KMS-11 (cell line): ENCODE measurements around the gene CYB5RL.

Experiments used
- H2AFZ ChIP-seq: fragments of 200-600 bp; sonication (generic); 2 replicates; pipeline ENCODE4 v1.6.1; 2016; ENCODE audit warnings: antibody characterized with exemption, mixed run types, low read depth
- H3K27ac ChIP-seq: fragments of 200-600 bp; sonication (generic); 2 replicates; pipeline ENCODE4 v1.6.1; 2016; ENCODE audit warnings: mild to moderate bottlenecking, mixed run types
- H3K27me3 ChIP-seq: fragments of 200-600 bp; sonication (generic); 2 replicates; pipeline ENCODE4 v1.6.1; 2017; ENCODE audit warnings: mild to moderate bottlenecking, low read depth, mixed run types, moderate library complexity; ENCODE audit not compliant: insufficient read depth
- H3K36me3 ChIP-seq: fragments of 200-600 bp; sonication (generic); 2 replicates; pipeline ENCODE4 v1.6.1; 2017; ENCODE audit warnings: mild to moderate bottlenecking, mixed run types; ENCODE audit not compliant: insufficient read depth
- H3K4me1 ChIP-seq: fragments of 200-600 bp; sonication (generic); 2 replicates; pipeline ENCODE4 v1.6.1; 2016; ENCODE audit warnings: mild to moderate bottlenecking, low read depth, mixed run types; ENCODE audit not compliant: poor library complexity, severe bottlenecking
- H3K4me2 ChIP-seq: fragments of 200-600 bp; sonication (generic); 2 replicates; pipeline ENCODE4 v1.7.0; 2016; ENCODE audit warnings: mild to moderate bottlenecking, mixed run types
- H3K4me3 ChIP-seq: fragments of 200-600 bp; sonication (generic); IDR thresholded peaks from 2 replicates; pipeline ENCODE4 v1.6.1; 2017; ENCODE audit warnings: low read depth, low read length, mixed read lengths; ENCODE audit not compliant: insufficient read depth
- H3K79me2 ChIP-seq: fragments of 200-600 bp; sonication (generic); 2 replicates; pipeline ENCODE4 v1.6.1; 2016; ENCODE audit warnings: low read depth, mixed run types; ENCODE audit not compliant: insufficient read depth
- H3K9ac ChIP-seq: fragments of 200-600 bp; sonication (generic); 2 replicates; pipeline ENCODE4 v1.6.1; 2016; ENCODE audit warnings: mild to moderate bottlenecking, mixed run types
- H4K20me1 ChIP-seq: fragments of 200-600 bp; sonication (generic); 2 replicates; pipeline ENCODE4 v1.6.1; 2016; ENCODE audit warnings: mild to moderate bottlenecking, mixed run types; ENCODE audit not compliant: insufficient read depth
- TF ChIP-seq, protein P1 (sequence below): fragments of 200-600 bp; sonication (generic); conservative IDR thresholded peaks from 2 replicates; pipeline ENCODE4 v1.6.1; 2017; ENCODE audit warnings: low read depth, mild to moderate bottlenecking, antibody characterized with exemption, low read length, moderate library complexity, mixed read lengths

Gene CYB5RL

DNA sequence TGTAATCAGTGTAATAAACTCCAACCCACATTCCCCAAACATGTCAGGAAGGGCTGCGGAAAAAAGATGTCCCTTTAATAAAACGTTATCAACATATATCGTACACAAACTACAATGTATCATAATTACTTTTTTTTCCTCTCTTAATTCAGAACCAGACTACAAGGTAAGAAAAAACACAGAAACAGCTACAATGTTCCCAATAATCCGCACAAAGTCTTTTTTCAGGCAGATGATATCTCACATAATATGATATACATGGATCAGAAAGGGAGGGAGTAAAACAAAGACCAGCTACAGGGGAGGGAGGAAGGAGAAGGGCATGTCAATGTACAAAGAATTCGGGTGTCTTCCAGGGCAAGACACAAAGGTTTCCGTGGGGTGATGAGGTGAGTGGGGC is 25.5 kb upstream of the CYB5RL start:
- Histone ChIP-seq H3K4me3 (no peak overlapping the region), H3K9ac (no peak overlapping the region), H3K27me3 (no peaks in the 10 kb centered on the region), H3K4me2 (no peak overlapping the region), H3K4me1 (no peaks in the 10 kb centered on the region), H2AFZ (no peak overlapping the region), H4K20me1 (no peaks in the 10 kb centered on the region), H3K27ac (no peak overlapping the region), H3K79me2 (no peaks in the 10 kb centered on the region), H3K36me3 (no peaks in the 10 kb centered on the region)
- TF ChIP-seq, protein P1, sequence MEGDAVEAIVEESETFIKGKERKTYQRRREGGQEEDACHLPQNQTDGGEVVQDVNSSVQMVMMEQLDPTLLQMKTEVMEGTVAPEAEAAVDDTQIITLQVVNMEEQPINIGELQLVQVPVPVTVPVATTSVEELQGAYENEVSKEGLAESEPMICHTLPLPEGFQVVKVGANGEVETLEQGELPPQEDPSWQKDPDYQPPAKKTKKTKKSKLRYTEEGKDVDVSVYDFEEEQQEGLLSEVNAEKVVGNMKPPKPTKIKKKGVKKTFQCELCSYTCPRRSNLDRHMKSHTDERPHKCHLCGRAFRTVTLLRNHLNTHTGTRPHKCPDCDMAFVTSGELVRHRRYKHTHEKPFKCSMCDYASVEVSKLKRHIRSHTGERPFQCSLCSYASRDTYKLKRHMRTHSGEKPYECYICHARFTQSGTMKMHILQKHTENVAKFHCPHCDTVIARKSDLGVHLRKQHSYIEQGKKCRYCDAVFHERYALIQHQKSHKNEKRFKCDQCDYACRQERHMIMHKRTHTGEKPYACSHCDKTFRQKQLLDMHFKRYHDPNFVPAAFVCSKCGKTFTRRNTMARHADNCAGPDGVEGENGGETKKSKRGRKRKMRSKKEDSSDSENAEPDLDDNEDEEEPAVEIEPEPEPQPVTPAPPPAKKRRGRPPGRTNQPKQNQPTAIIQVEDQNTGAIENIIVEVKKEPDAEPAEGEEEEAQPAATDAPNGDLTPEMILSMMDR = no peak

DNA sequence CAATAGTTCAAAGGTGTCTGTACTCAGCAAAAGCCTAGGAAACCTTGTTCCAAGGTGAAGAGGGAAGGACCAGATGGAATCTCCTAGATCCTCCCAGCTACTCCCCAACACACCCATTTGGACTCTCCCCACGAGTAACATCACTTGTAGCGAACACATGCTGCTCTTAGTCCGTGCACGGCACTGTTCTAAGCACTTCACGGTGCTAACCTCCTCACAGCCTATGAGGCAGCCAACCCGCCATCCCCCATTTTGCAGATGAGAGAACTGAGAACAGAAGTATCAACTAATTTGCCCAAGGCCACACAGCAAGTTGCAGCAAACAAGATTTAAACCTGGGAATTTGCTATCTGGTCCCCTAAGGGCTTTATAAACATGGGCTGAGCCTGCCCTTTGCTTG is 24.4 kb upstream of the CYB5RL start:
- Histone ChIP-seq H3K27ac (no peak overlapping the region), H3K36me3 (no peaks in the 10 kb centered on the region)

DNA sequence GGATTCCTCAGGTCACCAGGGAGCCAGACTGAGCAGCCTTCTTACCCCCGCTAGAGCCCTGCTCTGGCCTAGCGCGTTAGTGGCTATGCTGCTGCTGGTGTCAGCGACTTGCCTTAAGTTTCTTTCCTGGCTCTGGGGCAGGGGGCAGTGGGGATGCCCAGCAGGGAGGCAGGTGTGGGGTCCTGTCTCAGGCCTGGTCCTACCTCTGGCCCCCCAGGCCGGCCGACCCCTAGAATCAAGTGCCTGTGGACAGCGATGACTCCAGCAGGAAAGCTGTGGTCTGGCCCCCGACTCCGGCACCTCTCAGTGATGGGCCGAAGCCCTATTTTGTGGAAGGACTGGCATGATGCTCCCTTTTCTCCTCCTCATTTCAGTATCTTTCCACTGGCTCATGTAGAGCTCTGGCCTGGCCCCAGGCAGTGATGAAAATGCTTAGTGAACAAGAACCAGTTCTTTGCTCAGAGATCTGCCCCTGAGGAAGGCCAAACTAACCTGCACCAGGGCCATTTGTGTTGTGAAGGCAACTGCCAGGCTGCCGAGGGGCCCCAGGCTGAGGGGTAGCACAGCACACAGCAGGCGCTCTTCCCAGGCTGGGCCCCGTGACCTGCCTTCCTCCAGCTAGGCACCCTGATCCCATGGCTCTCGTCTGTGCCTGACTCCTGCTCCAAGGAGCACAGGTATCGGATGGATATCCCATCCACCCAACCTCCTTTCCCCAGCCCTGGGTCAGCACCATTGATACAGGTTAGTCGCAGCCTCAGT is 23.8 kb upstream of the CYB5RL start:
- H3K36me3 ChIP-seq = no peaks in the 10 kb centered on the region
- no peaks in the 10 kb centered on the region for H3K4me1 ChIP-seq
- H3K79me2 ChIP-seq = no peaks in the 10 kb centered on the region

More for the DNA sequence above, 24.4 kb upstream of the CYB5RL start:
- Histone ChIP-seq H3K4me3 (no peak overlapping the region), H2AFZ (no peak overlapping the region), H3K9ac (no peak overlapping the region), H3K27me3 (no peaks in the 10 kb centered on the region), H3K4me1 (no peaks in the 10 kb centered on the region), H3K4me2 (no peak overlapping the region), H3K79me2 (no peaks in the 10 kb centered on the region), H4K20me1 (no peaks in the 10 kb centered on the region)
- TF ChIP-seq, protein P1 = no peak

DNA sequence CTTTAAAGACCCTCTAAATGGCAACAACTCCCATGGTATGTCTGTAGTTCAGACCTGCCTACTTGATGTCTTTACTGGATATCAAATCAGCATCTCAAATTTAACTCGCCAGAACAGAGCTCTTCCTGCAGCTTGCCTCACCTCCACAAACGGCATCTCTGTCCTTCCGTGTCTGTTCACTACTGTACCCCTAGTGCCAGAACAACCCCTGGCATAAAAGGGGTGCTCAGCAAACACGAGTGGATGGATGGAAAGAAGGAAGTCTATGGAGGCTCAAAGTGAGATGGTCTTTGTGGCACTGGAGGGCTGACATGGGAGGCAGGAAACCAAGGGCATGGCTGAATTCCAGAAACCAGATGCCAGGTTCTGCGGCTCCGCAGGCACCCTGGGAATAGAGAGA is 22.9 kb upstream of the CYB5RL start:
- H3K9ac ChIP-seq = no peak overlapping the region
- no peaks in the 10 kb centered on the region for H3K27me3 ChIP-seq
- H3K27ac ChIP-seq = no peak overlapping the region
- no peak overlapping the region for H3K4me2 ChIP-seq
- H2AFZ ChIP-seq = no peak overlapping the region
- H3K4me3 ChIP-seq = no peak overlapping the region
- no peaks in the 10 kb centered on the region for H3K79me2 ChIP-seq
- TF ChIP-seq, protein P1 = no peak
- H4K20me1 ChIP-seq = no peaks in the 10 kb centered on the region
- H3K36me3 ChIP-seq = no peaks in the 10 kb centered on the region
- no peaks in the 10 kb centered on the region for H3K4me1 ChIP-seq

More for the DNA sequence above, 23.8 kb upstream of the CYB5RL start:
- H3K4me2 ChIP-seq = no peak overlapping the region
- TF ChIP-seq, protein P1 = no peak
- no peaks in the 10 kb centered on the region for H3K27me3 ChIP-seq
- no peak overlapping the region for H3K4me3 ChIP-seq
- no peaks in the 10 kb centered on the region for H4K20me1 ChIP-seq
- H3K9ac ChIP-seq = no peak overlapping the region
- no peak overlapping the region for H3K27ac ChIP-seq
- no peak overlapping the region for H2AFZ ChIP-seq
